Measurements from ENCODE around the gene RAD51B. TPM values are rescaled to one million over a fixed set of nuclear protein-coding genes. Genes with fewer than 3 reads are reported as not detected.

RAD51B gene
- total and polyA plus RNA-seq, 2 of the 13 experiments (the other 11 are each of a cell fraction or from before 2014, with no cell fraction given): 7.0 to 9.5 TPM

DNA sequence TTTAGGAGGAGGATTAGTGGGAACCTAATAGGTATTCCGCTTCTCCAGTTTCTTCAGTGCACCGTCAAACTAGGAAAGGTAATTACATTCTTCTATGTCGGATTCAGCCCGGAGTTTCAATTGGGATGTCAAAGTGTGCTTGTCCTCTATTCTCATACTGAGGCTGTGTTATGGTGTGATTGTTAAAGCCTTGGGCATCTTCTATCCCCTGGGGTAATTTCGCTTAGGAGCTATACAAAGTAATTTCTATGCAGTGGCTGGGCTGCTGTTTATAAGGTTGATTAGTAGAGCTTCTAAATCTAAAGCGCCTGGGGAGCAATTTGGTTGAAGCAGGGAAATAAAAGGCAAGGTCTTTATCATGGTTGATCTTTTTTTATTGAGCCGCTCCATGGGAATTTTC, 573.7 kb downstream of the RAD51B start:
- H3K4me2 ChIP-seq (ENCODE audit: low read depth, low read length): no peak overlapping the region
- WGBS (ENCODE audit: low lambda C conversion rate): 91% methylated on average over 7 of the region's 7 CpGs
- no peak overlapping the region for H3K27ac ChIP-seq (ENCODE audit: extremely low read length, insufficient read depth, low read length)
- ATAC-seq: no peak
- H3K4me1 ChIP-seq (ENCODE audit: insufficient read depth, low read length): peaks cover 25% of the 10 kb centered on the region
- DNase-seq (ENCODE audit: low spot score): no peak
- intact Hi-C loops (cut with micrococcal nuclease; ENCODE audit: unreplicated experiment): no loop called here
- no peaks in the 10 kb centered on the region for H3K27me3 ChIP-seq (ENCODE audit: control insufficient read depth in 1 of 2, insufficient read depth in 2 of 2, low read length in 2 of 2)
- no peak overlapping the region for H3K4me3 ChIP-seq (replicated peaks in 1 of 3; ENCODE audit: insufficient read depth in 1 of 3, low read depth in 2 of 3, low read length in 3 of 3)
- H3K9ac ChIP-seq (ENCODE audit: insufficient read depth, low read depth, low read length): no peak overlapping the region
- no peaks in the 10 kb centered on the region for H3K36me3 ChIP-seq (replicated peaks in 1 of 2; ENCODE audit: control insufficient read depth in 1 of 2, insufficient read depth in 2 of 2, low read length in 2 of 2)
- FAIRE-seq: no peak
- H4K20me1 ChIP-seq (ENCODE audit: insufficient read depth, low read length): no peaks in the 10 kb centered on the region
- H3K79me2 ChIP-seq (ENCODE audit: insufficient read depth, low read length): no peaks in the 10 kb centered on the region
- CTCF ChIA-PET (ENCODE audit: low intra/inter-chr PET ratio, low total read pairs): no interaction called here
- POLR2A ChIA-PET: no interaction called here
- H2AFZ ChIP-seq (ENCODE audit: low read length): no peak overlapping the region
- no TSS peak for BruUV-seq (replicated peaks)
- H3K9me3 ChIP-seq (ENCODE audit: low read length): no peaks in the 10 kb centered on the region
- in situ Hi-C loops (cut with HindIII; ENCODE audit: extremely low pct_ligation_motif_present, low pct_unique_long_range_greater_than_20kb): no loop called here
- TF ChIP-seq BCL6 (CRISPR knock-in tag; IDR thresholded peaks at IDR 0.05): no peak
- TF ChIP-seq ZNF839 (CRISPR knock-in tag; IDR thresholded peaks at IDR 0.05; ENCODE audit: borderline replicate concordance): no peak
- TF ChIP-seq ZBTB8A (CRISPR knock-in tag; IDR thresholded peaks at IDR 0.05; ENCODE audit: borderline replicate concordance, low read depth): no peak
- TF ChIP-seq ZNF577 (CRISPR knock-in tag; IDR thresholded peaks at IDR 0.05; ENCODE audit: borderline replicate concordance, low read depth): no peak
- no peak for TF ChIP-seq MAFF (IDR thresholded peaks at IDR 0.05; ENCODE audit: low read depth, low read length)
- TF ChIP-seq PAX8 (CRISPR knock-in tag; IDR thresholded peaks at IDR 0.05; ENCODE audit: borderline replicate concordance): no peak
- TF ChIP-seq MBD4 (IDR thresholded peaks at IDR 0.05; ENCODE audit: borderline replicate concordance, low read length): no peak
- TF ChIP-seq HOXA3 (CRISPR knock-in tag; IDR thresholded peaks at IDR 0.05): no peak
- TF ChIP-seq, protein P1, sequence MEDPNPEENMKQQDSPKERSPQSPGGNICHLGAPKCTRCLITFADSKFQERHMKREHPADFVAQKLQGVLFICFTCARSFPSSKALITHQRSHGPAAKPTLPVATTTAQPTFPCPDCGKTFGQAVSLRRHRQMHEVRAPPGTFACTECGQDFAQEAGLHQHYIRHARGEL (CRISPR knock-in tag; IDR thresholded peaks at IDR 0.05): no peak
- TF ChIP-seq, protein P2, sequence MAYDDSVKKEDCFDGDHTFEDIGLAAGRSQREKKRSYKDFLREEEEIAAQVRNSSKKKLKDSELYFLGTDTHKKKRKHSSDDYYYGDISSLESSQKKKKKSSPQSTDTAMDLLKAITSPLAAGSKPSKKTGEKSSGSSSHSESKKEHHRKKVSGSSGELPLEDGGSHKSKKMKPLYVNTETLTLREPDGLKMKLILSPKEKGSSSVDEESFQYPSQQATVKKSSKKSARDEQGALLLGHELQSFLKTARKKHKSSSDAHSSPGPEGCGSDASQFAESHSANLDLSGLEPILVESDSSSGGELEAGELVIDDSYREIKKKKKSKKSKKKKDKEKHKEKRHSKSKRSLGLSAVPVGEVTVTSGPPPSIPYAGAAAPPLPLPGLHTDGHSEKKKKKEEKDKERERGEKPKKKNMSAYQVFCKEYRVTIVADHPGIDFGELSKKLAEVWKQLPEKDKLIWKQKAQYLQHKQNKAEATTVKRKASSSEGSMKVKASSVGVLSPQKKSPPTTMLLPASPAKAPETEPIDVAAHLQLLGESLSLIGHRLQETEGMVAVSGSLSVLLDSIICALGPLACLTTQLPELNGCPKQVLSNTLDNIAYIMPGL (CRISPR knock-in tag; IDR thresholded peaks at IDR 0.05; ENCODE audit: borderline replicate concordance in 1 of 2, low read depth in 1 of 2): no peak
- TF ChIP-seq ZNF235 (CRISPR knock-in tag; IDR thresholded peaks at IDR 0.05; ENCODE audit: borderline replicate concordance): no peak
- TF ChIP-seq, protein P3, sequence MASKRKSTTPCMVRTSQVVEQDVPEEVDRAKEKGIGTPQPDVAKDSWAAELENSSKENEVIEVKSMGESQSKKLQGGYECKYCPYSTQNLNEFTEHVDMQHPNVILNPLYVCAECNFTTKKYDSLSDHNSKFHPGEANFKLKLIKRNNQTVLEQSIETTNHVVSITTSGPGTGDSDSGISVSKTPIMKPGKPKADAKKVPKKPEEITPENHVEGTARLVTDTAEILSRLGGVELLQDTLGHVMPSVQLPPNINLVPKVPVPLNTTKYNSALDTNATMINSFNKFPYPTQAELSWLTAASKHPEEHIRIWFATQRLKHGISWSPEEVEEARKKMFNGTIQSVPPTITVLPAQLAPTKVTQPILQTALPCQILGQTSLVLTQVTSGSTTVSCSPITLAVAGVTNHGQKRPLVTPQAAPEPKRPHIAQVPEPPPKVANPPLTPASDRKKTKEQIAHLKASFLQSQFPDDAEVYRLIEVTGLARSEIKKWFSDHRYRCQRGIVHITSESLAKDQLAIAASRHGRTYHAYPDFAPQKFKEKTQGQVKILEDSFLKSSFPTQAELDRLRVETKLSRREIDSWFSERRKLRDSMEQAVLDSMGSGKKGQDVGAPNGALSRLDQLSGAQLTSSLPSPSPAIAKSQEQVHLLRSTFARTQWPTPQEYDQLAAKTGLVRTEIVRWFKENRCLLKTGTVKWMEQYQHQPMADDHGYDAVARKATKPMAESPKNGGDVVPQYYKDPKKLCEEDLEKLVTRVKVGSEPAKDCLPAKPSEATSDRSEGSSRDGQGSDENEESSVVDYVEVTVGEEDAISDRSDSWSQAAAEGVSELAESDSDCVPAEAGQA (IDR thresholded peaks at IDR 0.05; ENCODE audit: low read depth): no peak
- TF ChIP-seq, protein P3 (CRISPR knock-in tag; IDR thresholded peaks at IDR 0.05; ENCODE audit: borderline replicate concordance): no peak
- TF ChIP-seq, protein P4, sequence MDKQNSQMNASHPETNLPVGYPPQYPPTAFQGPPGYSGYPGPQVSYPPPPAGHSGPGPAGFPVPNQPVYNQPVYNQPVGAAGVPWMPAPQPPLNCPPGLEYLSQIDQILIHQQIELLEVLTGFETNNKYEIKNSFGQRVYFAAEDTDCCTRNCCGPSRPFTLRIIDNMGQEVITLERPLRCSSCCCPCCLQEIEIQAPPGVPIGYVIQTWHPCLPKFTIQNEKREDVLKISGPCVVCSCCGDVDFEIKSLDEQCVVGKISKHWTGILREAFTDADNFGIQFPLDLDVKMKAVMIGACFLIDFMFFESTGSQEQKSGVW (CRISPR knock-in tag; IDR thresholded peaks at IDR 0.05; ENCODE audit: borderline replicate concordance): no peak
- no peak for TF ChIP-seq SRSF9 (IDR thresholded peaks at IDR 0.05; ENCODE audit: borderline replicate concordance, insufficient read depth, low read depth, low read length, poor library complexity, severe bottlenecking)
- TF ChIP-seq ZMAT3 (CRISPR knock-in tag; conservative IDR thresholded peaks at IDR 0.05): no peak
- no peak for TF ChIP-seq PHF5A (CRISPR knock-in tag; IDR thresholded peaks at IDR 0.05; ENCODE audit: low read depth, unreplicated experiment)

All from HepG2 (cell line).